Urothelium cell line (cell line): Measurements from ENCODE around the gene CHP2.
A peak's percentile ranks its signal among the peaks of the same experiment; 100 is the strongest.
"Not testable (repeated sequence)": the region's sequence is repeated elsewhere in the genome, so short reads cannot be mapped to it uniquely, and the experiment has no call there.

ENCODE experiments used
- DNase-seq: peaks from one replicate; pipeline ENCODE4 v3.0.0; 2011; ENCODE audit warnings: low spot score, mixed read lengths
- FAIRE-seq: peaks from 2 replicates; lab custom pipeline; 2011; peaks lifted over from hg19 to GRCh38; lab: Jason Lieb, UNC

Gene CHP2

GRCh38 chr16:23742766-23743165 is 12.1 kb upstream of the CHP2 start:
- FAIRE-seq, result no peak
- DNase-seq, result no peak

DNA sequence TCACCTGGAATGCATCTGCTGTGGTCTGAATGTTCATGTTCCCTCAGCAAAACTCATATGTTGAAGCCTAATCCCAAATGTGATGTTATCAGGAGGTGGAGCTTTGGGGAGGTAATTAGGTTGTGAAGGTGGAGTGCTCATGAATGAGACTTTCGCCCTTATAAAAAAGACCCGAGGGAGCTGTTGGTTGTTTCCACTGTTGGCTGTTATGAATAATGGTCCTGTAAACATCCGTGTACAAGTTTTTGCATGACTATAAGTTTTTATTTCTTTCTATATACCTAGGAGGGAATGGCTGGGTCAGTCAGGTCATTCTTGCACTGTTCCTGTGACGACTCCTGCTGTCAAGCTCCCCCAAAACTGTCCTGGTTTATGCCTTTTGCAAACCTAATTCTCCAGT is 9.6 kb upstream of the CHP2 start:
- FAIRE-seq (no peak), DNase-seq (no peak)

GRCh38 chr16:23748630-23749029 is 6.2 kb upstream of the CHP2 start:
- DNase-seq (no peak), FAIRE-seq (no peak)

DNA sequence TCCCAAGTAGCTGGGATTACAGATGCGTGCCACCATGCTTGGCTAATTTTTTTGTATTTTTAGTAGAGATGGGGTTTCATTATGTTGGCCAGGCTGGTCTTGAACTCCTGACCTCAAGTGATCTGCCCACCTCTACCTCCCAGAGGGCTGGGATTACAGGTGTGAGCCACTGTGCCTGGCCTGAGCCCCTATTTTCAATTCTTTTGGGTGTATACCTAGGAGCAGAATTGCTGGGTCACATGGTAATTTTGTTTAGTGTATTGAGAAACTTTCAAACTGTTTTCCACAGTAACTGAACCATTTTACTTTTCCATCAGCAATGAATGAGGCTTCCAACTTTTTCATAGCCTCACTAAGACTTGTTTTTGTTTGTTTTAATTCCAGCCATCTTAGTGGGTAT is 3.8 kb upstream of the CHP2 start:
- not testable (repeated sequence) for FAIRE-seq, DNase-seq

DNA sequence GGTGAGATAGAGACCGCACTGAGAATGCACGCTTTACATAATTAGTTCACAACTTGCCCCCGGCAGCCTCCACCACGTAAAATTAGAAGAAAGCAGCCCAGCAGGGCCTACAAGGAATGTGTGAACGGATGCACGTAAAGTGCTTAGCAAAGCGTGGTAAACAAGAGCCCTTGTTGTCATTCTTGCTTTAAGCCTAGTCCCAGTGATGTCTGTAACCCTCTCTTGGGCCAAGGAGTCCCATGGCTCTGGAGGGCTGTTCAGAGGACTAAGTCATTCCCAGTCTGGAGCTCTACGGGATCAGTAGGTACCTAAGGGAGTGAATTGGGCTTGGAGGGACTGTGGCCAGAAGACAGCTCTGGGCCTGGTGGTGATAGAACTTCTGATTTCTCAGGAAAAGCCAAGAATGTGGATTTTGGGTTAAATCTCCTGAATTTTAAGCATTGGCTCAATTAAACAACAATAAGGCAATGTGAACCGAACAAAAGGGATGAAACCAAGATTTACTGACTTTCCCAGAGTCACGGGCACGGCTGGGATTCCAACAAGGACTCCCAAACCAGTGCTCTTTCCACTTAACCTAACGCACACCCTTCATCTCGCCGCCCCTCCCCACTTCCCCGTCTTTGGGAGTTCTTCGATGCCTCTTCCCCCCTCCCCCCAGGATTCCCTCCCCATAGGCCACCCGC is 775 bp upstream of the CHP2 start:
- no peak for FAIRE-seq
- no peak for DNase-seq

DNA sequence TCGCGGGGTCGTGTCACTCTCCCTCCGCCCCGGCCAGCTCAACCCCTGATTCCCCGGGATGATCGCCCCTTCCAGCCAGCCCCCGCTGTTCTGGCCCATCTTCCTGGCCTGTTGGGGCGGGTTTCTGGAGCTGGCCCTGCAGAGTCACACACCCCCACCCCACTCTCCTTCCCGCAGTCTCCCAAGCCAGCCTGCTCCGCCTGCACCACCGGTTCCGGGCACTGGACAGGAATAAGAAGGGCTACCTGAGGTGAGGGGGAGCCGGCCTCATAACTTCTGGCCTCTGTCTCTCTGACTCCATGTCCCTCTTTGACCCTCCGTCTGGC is 621 bp downstream of the CHP2 start:
- DNase-seq (no peak), FAIRE-seq (no peak)

- DNase-seq, result no peak
- no peak for FAIRE-seq
Measured at GRCh38 chr16:23757116-23757515, 2.3 kb downstream of the CHP2 start.

GRCh38 chr16:23757937-23758619 is 3.3 kb downstream of the CHP2 start:
- DNase-seq (no peak), FAIRE-seq (no peak)

GRCh38 chr16:23765933-23766332 is 11.1 kb downstream of the CHP2 start:
- no peak for FAIRE-seq
- DNase-seq, result no peak

DNA sequence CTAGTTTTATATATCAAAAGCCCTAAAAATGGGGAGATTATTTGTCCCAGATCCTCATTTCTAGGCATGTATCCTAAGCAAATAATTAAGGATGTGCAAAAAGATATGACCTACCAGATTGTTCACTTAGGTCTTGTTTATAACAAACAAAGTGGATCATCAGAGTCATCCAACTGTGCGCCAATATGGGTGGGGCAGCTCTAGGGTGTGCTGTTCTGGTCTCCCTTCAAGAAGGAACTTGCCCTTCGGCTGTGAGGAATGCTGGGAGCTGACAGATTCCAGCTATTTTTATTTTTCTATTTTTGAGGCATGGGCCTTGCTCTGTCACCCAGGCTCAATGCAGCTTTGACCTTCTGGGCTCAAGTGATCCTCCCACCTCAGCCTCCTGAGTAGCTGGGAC is 13.8 kb downstream of the CHP2 start:
- DNase-seq, result no peak

GRCh38 chr16:23771027-23771426 is 16.2 kb downstream of the CHP2 start:
- FAIRE-seq (no peak), DNase-seq (no peak)

More for the DNA sequence above, 13.8 kb downstream of the CHP2 start:
- FAIRE-seq, result no peak

DNA sequence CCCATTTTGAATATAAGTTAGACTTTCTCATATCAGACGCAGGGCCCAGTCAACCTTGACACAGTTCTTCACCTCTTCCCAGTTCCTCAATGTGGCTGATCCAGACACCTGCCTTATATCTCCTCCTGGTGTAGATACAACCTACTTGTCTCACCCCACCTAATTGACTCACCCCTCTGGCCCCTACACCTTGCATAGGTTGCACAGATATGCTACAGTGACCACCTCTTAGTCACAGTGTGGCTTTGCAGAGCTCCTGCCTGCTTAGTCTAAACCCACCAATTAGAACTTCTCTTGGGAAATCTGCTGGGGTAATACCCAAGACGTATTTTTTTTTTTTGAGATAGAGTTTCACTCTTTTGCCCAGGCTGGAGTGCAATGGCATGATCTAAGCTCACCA is 16.8 kb downstream of the CHP2 start:
- FAIRE-seq, result no peak
- DNase-seq, result no peak

GRCh38 chr16:23773339-23773738 is 18.5 kb downstream of the CHP2 start:
- FAIRE-seq, result no peak

GRCh38 chr16:23781176-23781575 is 26.4 kb downstream of the CHP2 start:
- FAIRE-seq, result no peak
- no peak for DNase-seq

More at GRCh38 chr16:23773339-23773738, 18.5 kb downstream of the CHP2 start:
- no peak for DNase-seq

- FAIRE-seq, result no peak
Measured at GRCh38 chr16:23784811-23785447, 30.1 kb downstream of the CHP2 start.

DNA sequence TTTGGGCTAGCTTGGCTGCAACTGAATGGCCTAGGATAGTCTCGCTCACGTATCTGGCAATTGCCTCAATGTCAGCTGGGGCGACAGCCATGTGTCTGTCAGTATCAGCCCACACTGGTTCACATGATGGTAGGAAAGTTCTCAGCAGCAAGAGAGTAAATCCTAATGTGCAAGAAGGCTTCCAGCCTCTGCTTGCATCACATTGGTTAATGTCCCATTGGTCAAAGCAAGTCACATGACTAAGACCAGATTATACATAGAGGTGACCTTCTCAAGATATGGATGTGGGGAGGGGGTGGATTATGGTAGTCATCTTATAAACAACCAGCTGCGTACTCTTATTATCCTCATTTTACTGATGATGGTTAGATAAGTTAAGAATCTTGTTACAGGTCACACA is 31.0 kb downstream of the CHP2 start:
- FAIRE-seq (no peak), DNase-seq (no peak)

More at GRCh38 chr16:23784811-23785447, 30.1 kb downstream of the CHP2 start:
- DNase-seq, result no peak

DNA sequence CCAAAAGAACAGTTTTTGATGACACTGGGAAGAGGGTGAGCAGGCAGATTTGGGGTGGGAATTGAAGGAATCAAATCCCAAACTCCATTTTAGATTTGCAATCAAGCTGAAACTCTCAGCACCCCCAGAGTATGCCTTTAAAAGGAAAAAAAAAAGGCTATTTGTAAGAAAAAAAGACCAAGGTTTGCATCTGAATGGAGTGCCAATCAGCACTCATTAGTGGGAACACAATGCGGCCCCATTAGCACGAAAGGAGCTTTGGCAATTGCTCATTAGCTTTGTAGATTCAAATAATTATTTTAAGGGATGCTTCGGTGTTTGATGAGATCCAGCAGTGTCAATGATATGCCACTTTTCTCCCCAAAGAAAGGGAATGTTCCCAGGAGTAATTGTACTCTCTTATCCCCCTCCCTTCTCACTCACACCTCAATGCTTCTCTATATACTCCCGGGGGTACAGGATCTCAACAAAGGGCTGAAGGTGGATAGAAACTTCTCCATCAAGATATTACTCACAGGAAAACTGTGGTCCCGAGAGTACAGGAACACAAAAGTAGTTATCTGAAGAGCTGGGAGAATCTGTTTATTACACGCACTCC is 32.2 kb downstream of the CHP2 start:
- FAIRE-seq (no peak), DNase-seq (no peak)

- FAIRE-seq (no peak), DNase-seq (no peak)
Measured at GRCh38 chr16:23788685-23789084, 33.9 kb downstream of the CHP2 start.

GRCh38 chr16:23795378-23795777 is 40.6 kb downstream of the CHP2 start:
- no peak for DNase-seq
- FAIRE-seq, result no peak

GRCh38 chr16:23796941-23797340 is 42.1 kb downstream of the CHP2 start:
- FAIRE-seq (no peak), DNase-seq (no peak)

- FAIRE-seq, result no peak
- peak; percentile 65 for DNase-seq
Measured at GRCh38 chr16:23801378-23801777, 46.6 kb downstream of the CHP2 start.

GRCh38 chr16:23802776-23803175 is 48.0 kb downstream of the CHP2 start:
- FAIRE-seq, result no peak
- no peak for DNase-seq
